Measurements from ENCODE around the gene TUFT1. TPM values are rescaled to one million over a fixed set of nuclear protein-coding genes. Genes with fewer than 3 reads are reported as not detected.

Gene TUFT1
- total RNA-seq, 1 donor from 2014 or later, result 7.0 TPM

DNA sequence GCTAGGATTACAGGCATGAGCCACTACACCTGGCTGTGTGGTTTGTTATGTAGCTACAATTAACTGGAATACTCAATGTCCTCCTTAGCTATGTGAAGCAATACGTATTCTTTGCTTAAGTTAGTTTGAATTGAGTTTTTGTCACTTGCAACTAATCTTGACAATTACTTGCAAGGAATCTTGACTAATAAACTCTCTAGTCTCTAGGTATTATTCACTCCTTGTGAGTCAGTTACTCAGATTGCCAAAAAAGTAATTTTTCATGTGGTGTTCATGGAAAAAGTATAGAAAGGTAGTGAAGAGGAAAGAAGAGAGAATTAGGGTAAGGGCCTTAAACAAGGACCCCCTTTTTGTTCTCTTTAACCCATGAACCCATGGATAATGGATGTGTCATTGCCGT is 64.2 kb downstream of the TUFT1 start:
- TF ChIP-seq, protein P1, sequence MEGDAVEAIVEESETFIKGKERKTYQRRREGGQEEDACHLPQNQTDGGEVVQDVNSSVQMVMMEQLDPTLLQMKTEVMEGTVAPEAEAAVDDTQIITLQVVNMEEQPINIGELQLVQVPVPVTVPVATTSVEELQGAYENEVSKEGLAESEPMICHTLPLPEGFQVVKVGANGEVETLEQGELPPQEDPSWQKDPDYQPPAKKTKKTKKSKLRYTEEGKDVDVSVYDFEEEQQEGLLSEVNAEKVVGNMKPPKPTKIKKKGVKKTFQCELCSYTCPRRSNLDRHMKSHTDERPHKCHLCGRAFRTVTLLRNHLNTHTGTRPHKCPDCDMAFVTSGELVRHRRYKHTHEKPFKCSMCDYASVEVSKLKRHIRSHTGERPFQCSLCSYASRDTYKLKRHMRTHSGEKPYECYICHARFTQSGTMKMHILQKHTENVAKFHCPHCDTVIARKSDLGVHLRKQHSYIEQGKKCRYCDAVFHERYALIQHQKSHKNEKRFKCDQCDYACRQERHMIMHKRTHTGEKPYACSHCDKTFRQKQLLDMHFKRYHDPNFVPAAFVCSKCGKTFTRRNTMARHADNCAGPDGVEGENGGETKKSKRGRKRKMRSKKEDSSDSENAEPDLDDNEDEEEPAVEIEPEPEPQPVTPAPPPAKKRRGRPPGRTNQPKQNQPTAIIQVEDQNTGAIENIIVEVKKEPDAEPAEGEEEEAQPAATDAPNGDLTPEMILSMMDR (IDR thresholded peaks at IDR 0.05; ENCODE audit: partially characterized antibody, unreplicated experiment), result no peak
- peaks cover 4% of the 10 kb centered on the region for H3K27me3 Mint-ChIP-seq (ENCODE audit: unreplicated experiment)

DNA sequence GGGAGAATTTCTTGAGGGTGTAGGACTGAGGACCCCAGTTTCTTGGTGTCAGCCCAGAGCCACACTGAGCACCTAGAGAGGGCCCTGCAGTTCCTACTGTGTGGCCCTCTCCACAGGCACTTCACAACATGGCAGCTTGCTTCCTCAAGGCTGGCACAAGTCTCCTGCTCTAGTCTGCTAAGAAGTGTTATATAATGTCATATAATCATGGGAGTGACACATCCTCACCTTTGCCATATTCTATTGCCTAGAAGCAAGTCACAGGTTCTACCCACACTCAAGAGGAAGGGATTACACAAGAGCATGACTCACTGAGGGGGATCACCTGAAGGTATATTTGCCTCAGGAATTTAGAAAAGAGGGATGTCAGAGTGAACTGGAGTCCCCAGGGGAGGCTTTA is 66.3 kb downstream of the TUFT1 start:
- no peak overlapping the region for H3K4me3 Mint-ChIP-seq (ENCODE audit: unreplicated experiment)
- H3K9me3 Mint-ChIP-seq (ENCODE audit: unreplicated experiment), result peaks cover 5% of the 10 kb centered on the region
- peaks cover 4% of the 10 kb centered on the region for H3K27me3 Mint-ChIP-seq (ENCODE audit: unreplicated experiment)
- TF ChIP-seq, protein P1 (IDR thresholded peaks at IDR 0.05; ENCODE audit: partially characterized antibody, unreplicated experiment), result no peak
- no peak for DNase-seq
- H3K4me1 Mint-ChIP-seq (ENCODE audit: low read depth, unreplicated experiment), result no peaks in the 10 kb centered on the region
- no peak overlapping the region for H3K27ac Mint-ChIP-seq (ENCODE audit: unreplicated experiment)
- H3K36me3 Mint-ChIP-seq (ENCODE audit: unreplicated experiment), result peaks cover 5% of the 10 kb centered on the region

More for the DNA sequence above, 64.2 kb downstream of the TUFT1 start:
- Mint-ChIP-seq H3K9me3 (ENCODE audit: unreplicated experiment) (peaks cover 3% of the 10 kb centered on the region), H3K4me1 (ENCODE audit: low read depth, unreplicated experiment) (no peaks in the 10 kb centered on the region), H3K36me3 (ENCODE audit: unreplicated experiment) (peaks cover 5% of the 10 kb centered on the region), H3K27ac (ENCODE audit: unreplicated experiment) (no peak overlapping the region), H3K4me3 (ENCODE audit: unreplicated experiment) (no peak overlapping the region)
- DNase-seq, result no peak

DNA sequence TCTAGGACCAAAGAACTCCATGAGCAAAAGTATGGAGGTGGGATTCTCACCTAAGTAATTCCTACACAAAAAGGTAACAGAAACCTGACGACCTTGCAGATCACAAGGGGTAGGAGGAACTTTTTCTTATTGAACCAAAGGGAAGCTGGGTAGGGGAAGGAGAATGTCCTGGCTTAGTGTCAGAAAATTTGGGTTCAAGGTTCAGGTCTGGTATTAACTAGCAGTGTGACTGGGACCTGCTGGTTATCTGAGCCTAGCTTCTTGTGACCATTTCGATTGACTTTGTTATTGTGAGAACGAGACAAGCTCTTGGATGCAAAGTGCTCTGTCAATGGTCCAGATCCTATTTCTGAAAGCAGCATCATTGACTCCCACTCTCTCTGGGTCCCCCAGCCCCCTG is 66.7 kb downstream of the TUFT1 start:
- H3K4me3 Mint-ChIP-seq (ENCODE audit: unreplicated experiment), result no peak overlapping the region
- H3K4me1 Mint-ChIP-seq (ENCODE audit: low read depth, unreplicated experiment), result peaks cover 3% of the 10 kb centered on the region
- peaks cover 5% of the 10 kb centered on the region for H3K36me3 Mint-ChIP-seq (ENCODE audit: unreplicated experiment)
- TF ChIP-seq, protein P1 (IDR thresholded peaks at IDR 0.05; ENCODE audit: partially characterized antibody, unreplicated experiment), result no peak
- no peak overlapping the region for H3K27ac Mint-ChIP-seq (ENCODE audit: unreplicated experiment)
- H3K9me3 Mint-ChIP-seq (ENCODE audit: unreplicated experiment), result peaks cover 5% of the 10 kb centered on the region
- no peak for DNase-seq
- peaks cover 7% of the 10 kb centered on the region for H3K27me3 Mint-ChIP-seq (ENCODE audit: unreplicated experiment)

DNA sequence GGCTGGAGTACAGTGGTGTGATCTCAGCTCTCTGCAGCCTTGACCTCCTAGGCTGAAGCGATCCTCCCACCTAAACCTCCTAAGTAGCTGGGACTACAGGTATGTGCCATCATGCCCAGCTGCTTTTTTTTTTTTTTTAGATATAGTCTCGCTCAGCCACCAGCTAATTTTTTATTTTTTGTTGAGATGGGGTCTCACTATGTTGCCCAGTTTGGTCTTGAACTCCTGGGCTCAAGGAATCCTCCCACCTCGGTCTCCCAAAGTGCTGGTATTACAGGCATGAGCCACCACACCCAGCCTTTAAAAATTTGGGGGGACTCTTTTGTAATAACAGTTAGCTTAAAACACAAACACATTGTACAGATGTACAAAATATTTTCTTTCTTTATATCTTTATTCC is 70.0 kb downstream of the TUFT1 start:
- no peak for DNase-seq
- H3K9me3 Mint-ChIP-seq (ENCODE audit: unreplicated experiment), result peaks cover 11% of the 10 kb centered on the region
- H3K36me3 Mint-ChIP-seq (ENCODE audit: unreplicated experiment), result no peaks in the 10 kb centered on the region
- H3K4me3 Mint-ChIP-seq (ENCODE audit: unreplicated experiment), result no peak overlapping the region
- H3K27ac Mint-ChIP-seq (ENCODE audit: unreplicated experiment), result no peak overlapping the region
- H3K27me3 Mint-ChIP-seq (ENCODE audit: unreplicated experiment), result peaks cover 11% of the 10 kb centered on the region
- TF ChIP-seq, protein P1 (IDR thresholded peaks at IDR 0.05; ENCODE audit: partially characterized antibody, unreplicated experiment), result no peak
- peaks cover 5% of the 10 kb centered on the region for H3K4me1 Mint-ChIP-seq (ENCODE audit: low read depth, unreplicated experiment)

DNA sequence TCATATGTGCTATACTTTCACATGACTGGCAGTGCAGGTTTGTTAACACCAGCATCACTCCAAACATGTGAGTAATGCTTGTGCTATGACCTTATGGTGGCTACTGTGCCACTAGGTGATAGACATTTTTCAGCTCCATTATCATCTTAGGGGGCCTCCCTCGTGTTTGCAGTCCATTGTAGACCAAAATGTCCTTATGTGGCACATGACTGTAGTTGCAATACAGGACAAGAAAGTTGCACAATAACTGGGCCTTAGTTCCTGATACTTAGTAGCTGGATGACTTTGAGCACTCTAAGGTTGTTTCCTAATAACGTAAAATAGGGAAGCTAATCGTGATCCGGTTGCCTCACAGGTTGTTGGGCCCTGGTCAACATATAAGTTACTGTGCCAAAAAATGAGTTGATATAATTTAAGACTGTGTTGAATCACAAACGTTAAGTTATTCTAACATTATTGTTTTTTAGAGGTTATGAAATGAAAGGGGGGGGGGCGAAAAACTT is 71.2 kb downstream of the TUFT1 start:
- H3K4me1 Mint-ChIP-seq (ENCODE audit: low read depth, unreplicated experiment), result peaks cover 8% of the 10 kb centered on the region

More for the DNA sequence above, 71.2 kb downstream of the TUFT1 start:
- Mint-ChIP-seq H3K9me3 (ENCODE audit: unreplicated experiment) (peaks cover 11% of the 10 kb centered on the region), H3K27ac (ENCODE audit: unreplicated experiment) (peak overlapping the region; percentile 46), H3K27me3 (ENCODE audit: unreplicated experiment) (peaks cover 11% of the 10 kb centered on the region), H3K36me3 (ENCODE audit: unreplicated experiment) (no peaks in the 10 kb centered on the region), H3K4me3 (ENCODE audit: unreplicated experiment) (peak overlapping the region; percentile 83)
- DNase-seq, result no peak
- TF ChIP-seq, protein P1 (IDR thresholded peaks at IDR 0.05; ENCODE audit: partially characterized antibody, unreplicated experiment), result no peak

Measured in glutamatergic neuron (in vitro differentiated cells).